Activated CD8-positive, alpha-beta memory T cell treated with anti-CD3 and anti-CD28 coated beads for 48 hours (primary cell): ENCODE data around the gene MAP1A.

Source experiments
- DNase-seq, 3 experiments: peaks; one replicate each; pipeline ENCODE4 v3.0.0-alpha.2; 2020; ENCODE audit warnings: low read depth in 2 of 3, low spot score in 2 of 3

MAP1A gene

DNA sequence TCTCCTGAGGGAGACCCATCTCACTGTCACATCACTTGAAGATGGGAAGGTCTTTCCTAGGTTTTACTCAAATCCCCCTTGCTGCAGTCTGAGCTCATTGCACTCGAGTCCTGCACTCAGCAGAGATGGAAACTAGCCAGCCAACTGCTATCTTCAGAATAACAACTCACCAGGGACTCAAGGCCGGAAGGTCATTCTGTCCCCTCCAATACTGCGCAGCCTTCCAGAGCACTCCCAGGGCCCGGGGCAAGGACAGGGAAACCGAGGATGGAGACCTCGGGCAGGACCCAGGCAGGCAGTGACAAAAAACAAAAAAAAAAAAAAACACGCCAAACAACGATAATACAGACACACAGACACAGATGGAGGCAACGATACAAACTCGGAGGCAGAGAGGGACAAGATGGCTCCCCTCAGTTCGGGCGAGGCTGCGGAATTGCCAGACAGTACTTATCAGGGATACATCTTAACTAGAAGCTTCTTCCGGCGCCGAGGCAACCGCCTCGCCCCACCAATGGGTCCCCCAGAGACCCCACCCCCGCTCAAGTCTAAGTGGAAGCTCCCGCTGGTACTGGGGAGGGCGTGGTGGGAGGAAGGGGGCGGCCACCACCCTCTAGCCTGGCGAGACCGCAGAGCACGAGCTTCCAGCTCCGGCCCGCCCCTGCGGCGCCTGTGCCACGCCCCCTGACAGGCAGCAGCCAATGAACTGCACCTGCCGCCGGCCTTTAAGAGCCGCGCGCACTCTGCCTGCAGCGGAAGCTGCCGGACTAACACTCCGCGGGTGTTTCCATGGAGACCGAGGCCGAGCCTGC lies 7.0 kb upstream of the MAP1A start:
- DNase-seq: peak; percentile 84 to 95 (median 88)

- DNase-seq: no peak
Observed at GRCh38 chr15:43511012-43511885, 6.2 kb upstream of the MAP1A start.

GRCh38 chr15:43513550-43513949 lies 3.9 kb upstream of the MAP1A start:
- no peak for DNase-seq

GRCh38 chr15:43514241-43515057 lies 3.0 kb upstream of the MAP1A start:
- no peak for DNase-seq

DNA sequence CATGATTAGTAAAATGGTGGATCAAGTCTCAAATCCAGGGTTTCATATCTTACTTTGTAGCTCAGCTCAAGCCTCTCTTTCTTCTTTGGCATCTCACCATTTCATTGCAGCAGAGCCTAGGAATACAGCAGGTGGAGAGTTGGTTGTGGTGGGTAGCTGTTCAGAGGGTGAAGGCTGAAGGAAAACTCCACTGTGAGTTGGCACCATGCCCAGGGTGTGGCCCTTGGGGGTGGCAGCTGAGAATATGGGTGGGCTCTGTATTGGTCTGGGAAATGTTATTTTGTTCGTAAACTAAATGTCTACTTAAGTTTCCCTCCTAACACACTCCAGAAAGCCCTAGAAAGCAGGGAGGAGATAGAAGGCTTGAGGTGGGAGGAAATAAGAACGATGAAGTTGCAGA lies 1.7 kb upstream of the MAP1A start:
- no peak for DNase-seq

DNA sequence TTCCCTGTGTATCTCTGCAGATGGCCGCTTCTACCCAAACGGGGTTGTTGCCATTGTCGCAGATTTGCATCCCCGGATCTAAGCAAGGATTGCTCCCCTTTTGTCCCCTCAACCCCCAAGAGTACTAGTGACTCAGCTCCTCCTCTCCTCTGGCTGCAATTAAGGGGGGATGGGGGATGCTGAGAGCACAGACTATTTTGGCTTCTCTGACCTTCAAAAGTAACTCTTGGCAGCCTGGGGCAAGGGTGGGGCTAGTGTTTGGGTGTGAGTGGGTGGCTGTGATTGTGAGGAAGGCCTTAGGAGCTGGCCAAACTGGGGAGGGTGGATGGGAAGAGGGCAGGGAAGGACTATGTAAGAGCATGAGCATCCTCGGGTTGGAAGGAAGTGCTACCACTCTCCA lies 1.2 kb upstream of the MAP1A start:
- DNase-seq: no peak

DNA sequence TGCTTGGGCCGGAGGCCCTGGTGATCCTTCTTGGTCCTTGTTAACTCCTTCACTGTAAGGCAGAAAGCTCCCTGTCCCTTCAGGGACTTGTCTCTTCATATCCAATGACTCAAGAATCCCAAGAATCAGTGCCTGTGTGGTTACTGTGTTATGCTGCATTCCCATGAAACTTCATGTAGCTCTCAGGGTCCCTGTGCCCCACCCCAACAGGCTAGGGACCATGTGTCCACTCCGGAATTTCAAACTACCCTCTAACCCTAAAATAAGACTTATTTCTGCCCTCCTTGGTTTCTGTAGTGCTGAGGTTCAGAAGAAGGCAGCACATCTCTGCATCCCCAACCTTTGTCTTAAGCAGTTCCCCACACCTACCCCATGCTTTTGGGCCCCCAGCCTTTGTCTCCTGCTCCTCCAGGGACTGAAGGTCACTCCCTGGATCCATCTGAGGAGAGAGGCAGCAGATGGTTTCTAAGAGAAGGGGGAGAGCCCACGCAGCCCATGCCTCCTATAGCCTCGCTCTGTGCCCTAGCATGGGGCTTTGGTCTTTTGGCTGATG lies 531 bp upstream of the MAP1A start:
- no peak for DNase-seq

DNA sequence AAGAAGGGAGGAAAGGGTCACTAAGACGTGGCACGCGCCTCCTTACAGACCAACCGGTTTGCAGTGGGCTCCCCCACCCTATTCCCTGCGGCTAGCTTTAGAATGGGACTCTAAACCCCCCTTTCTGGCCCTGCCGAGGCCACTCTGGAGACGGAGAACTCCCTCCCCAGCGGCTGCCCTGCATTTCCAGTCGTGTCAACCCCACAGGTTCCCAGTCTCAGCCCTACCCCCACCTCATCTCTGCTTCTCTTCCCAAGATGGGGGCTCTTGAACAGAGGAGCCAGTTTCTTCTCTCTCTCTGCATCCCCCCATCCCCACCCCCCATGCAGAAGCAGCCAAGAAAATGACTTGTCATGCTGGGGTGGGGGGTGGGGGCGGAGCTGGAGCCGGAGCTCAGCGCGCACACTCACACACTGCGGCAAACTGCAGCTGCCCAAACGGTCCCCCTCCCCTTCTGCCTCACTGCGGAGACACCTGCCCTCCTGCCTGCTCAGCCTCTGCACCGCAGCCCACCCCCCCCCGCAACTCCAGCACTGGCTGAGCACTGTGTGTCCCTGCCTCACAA lies 871 bp downstream of the MAP1A start:
- no peak for DNase-seq

DNA sequence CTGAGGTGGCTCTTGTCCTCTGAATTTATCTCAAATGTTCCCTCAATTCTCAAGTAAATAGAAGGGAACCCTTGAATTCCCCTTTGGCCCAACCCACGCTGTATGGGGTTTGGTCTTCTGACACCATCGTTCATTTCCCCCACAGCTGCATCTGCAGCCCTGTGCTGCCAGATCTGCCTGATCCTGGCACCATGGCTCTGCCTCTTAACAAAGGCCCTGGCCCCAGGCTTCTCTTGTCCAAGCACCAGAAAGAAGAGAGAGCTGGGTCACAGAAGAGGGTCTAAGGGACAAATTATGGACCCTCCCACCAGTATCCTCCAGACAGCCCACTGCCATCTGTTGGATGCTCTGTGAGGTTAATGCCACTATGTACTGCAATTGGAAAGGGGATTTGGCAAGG lies 1.8 kb downstream of the MAP1A start:
- DNase-seq: no peak

- DNase-seq: no peak
Observed at GRCh38 chr15:43520138-43520537, 2.7 kb downstream of the MAP1A start.

DNA sequence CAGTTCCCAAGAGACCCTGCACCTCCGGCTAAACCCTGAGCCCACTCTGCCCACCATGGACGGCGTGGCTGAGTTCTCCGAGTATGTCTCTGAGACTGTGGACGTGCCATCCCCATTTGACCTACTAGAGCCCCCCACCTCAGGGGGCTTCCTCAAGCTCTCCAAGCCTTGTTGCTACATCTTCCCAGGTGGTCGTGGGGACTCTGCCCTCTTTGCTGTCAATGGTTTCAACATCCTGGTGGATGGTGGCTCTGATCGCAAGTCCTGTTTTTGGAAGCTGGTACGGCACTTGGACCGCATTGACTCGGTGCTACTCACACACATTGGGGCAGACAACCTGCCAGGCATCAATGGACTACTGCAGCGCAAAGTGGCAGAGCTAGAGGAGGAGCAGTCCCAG lies 4.0 kb downstream of the MAP1A start:
- DNase-seq: no peak

DNA sequence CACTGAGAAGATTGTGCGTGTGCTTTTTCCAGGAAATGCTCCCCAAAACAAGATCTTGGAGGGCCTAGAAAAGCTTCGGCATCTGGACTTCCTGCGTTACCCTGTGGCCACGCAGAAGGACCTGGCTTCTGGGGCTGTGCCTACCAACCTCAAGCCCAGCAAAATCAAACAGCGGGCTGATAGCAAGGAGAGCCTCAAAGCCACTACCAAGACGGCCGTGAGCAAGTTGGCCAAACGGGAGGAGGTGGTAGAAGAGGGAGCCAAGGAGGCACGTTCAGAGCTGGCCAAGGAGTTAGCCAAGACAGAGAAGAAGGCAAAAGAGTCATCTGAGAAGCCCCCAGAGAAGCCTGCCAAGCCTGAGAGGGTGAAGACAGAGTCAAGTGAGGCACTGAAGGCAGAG lies 4.8 kb downstream of the MAP1A start:
- DNase-seq: no peak

GRCh38 chr15:43523646-43524045 lies 6.2 kb downstream of the MAP1A start:
- no peak for DNase-seq

DNA sequence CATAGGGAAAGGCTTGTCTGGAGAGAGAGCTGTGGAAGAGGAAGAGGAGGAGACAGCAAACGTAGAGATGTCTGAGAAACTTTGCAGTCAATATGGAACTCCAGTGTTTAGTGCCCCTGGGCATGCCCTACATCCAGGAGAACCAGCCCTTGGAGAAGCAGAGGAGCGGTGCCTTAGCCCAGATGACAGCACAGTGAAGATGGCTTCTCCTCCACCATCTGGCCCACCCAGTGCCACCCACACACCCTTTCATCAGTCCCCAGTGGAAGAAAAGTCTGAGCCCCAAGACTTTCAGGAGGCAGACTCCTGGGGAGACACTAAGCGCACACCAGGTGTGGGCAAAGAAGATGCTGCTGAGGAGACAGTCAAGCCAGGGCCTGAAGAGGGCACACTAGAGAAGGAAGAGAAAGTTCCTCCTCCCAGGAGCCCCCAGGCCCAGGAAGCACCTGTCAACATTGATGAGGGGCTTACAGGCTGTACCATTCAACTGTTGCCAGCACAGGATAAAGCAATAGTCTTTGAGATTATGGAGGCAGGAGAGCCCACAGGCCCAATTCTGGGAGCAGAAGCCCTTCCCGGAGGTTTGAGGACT lies 6.9 kb downstream of the MAP1A start:
- DNase-seq: no peak

DNA sequence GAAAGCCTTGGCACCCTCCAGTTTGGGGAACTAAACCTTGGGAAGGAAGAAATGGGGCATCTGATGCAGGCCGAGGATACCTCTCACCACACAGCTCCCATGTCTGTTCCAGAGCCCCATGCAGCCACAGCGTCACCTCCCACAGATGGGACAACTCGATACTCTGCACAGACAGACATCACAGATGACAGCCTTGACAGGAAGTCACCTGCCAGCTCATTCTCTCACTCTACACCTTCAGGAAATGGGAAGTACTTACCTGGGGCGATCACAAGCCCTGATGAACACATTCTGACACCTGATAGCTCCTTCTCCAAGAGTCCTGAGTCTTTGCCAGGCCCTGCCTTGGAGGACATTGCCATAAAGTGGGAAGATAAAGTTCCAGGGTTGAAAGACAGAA lies 7.7 kb downstream of the MAP1A start:
- no peak for DNase-seq

- DNase-seq: no peak
Observed at GRCh38 chr15:43526261-43526930, 9.0 kb downstream of the MAP1A start.

DNA sequence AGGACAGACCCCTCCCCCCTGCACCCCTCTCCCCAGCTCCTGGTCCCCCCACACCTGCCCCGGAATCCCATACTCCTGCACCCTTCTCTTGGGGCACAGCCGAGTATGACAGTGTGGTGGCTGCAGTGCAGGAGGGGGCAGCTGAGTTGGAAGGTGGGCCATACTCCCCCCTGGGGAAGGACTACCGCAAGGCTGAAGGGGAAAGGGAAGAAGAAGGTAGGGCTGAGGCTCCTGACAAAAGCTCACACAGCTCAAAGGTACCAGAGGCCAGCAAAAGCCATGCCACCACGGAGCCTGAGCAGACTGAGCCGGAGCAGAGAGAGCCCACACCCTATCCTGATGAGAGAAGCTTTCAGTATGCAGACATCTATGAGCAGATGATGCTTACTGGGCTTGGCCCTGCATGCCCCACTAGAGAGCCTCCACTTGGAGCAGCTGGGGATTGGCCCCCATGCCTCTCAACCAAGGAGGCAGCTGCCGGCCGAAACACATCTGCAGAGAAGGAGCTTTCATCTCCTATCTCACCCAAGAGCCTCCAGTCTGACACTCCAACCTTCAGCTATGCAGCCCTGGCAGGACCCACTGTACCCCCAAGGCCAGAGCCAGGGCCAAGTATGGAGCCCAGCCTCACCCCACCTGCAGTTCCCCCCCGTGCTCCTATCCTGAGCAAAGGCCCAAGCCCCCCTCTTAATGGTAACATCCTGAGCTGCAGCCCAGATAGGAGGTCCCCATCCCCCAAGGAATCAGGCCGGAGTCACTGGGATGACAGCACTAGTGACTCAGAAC lies 9.8 kb downstream of the MAP1A start:
- no peak for DNase-seq

DNA sequence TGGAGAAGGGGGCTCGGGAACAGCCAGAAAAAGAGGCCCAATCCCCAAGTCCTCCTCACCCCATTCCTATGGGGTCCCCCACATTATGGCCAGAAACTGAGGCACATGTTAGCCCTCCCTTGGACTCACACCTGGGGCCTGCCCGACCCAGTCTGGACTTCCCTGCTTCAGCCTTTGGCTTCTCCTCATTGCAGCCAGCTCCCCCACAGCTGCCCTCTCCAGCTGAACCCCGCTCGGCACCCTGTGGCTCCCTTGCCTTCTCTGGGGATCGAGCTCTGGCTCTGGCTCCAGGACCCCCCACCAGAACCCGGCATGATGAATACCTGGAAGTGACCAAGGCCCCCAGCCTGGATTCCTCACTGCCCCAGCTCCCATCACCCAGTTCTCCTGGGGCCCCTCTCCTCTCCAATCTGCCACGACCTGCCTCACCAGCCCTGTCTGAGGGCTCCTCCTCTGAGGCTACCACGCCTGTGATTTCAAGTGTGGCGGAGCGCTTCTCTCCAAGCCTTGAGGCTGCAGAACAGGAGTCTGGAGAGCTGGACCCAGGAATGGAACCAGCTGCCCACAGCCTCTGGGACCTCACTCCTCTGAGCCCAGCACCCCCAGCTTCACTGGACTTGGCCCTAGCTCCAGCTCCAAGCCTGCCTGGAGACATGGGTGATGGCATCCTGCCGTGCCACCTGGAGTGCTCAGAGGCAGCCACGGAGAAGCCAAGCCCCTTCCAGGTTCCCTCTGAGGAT lies 10.6 kb downstream of the MAP1A start:
- DNase-seq: no peak
